IPS DF 6.9 (cell line): Measurements from ENCODE around the gene PFKFB2.

Experiments
- DNase-seq: peaks from one replicate; pipeline ENCODE4 v3.0.0-alpha.2; 2013; ENCODE audit warnings: low read depth, low spot score
- H3K27ac ChIP-seq: one replicate; pipeline ENCODE4 v1.5.1; 2013; ENCODE audit warnings: low read length, control low read depth
- H3K27me3 ChIP-seq: 2 replicates; pipeline ENCODE4 v1.6.1; 2013; ENCODE audit warnings: mild to moderate bottlenecking, low read length; ENCODE audit not compliant: control insufficient read depth, insufficient read depth
- H3K36me3 ChIP-seq: 2 replicates; pipeline ENCODE4 v1.6.1; 2013; ENCODE audit warnings: low read length; ENCODE audit not compliant: control insufficient read depth, insufficient read depth
- H3K4me1 ChIP-seq: 2 replicates; pipeline ENCODE4 v1.6.1; 2013; ENCODE audit warnings: low read length; ENCODE audit not compliant: control insufficient read depth, insufficient read depth
- H3K4me3 ChIP-seq: 2 replicates; pipeline ENCODE4 v1.5.1; 2013; ENCODE audit warnings: mild to moderate bottlenecking, low read length
- H3K9me3 ChIP-seq: 2 replicates; pipeline ENCODE4 v1.6.1; 2013; ENCODE audit warnings: low read length, inconsistent platforms; ENCODE audit not compliant: control insufficient read depth, insufficient read depth
- WGBS: extraction: QIAGEN DNeasy Blood & Tissue Kit; methylation state at CpG from one replicate; pipeline ENCODE4 v1.1.7; 2013; ENCODE audit warnings: mixed read lengths, missing lambda C conversion rate; ENCODE audit not compliant: insufficient read length, insufficient coverage; 5-methylcytosine and 5-hydroxymethylcytosine counted together

Gene PFKFB2

DNA sequence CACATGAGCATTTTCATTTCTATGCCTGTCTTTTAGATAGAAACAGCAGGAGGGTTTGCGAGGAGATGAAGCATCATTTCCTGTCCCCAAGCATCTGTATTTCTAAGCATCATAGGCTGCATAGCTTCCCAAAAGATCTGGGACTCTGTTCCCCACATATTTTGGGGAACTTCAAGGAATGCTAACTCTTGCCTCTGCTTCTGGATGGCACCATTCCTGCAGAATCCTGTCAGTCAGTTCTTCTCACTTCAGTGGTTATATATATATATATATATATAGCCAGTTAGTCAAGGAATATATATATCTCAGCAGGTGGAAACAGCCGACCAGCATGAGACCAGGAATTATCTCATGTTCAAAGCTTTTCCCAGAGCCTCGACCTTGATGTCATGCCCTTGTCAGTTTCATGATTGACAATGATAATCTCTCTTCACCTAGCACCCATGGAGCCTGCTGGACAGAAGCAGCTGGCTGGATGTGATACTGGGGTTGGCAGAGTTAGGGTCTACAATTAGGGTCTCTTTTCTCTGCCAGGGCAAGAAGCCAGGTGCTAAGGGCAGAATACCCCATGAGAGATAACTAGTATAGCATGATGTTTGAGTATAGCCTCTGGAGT is 2.4 kb downstream of the PFKFB2 start:
- H3K4me3 ChIP-seq = no peak overlapping the region
- no CpG with 5 or more reads among the region's 3 CpGs for WGBS
- no peaks in the 10 kb centered on the region for H3K27me3 ChIP-seq
- peaks cover 2% of the 10 kb centered on the region; the same call in 1 of the 2 replicates for H3K4me1 ChIP-seq
- H3K36me3 ChIP-seq = no peaks in the 10 kb centered on the region
- H3K9me3 ChIP-seq = no peaks in the 10 kb centered on the region
- DNase-seq = no peak
- H3K27ac ChIP-seq = no peak overlapping the region

GRCh38 chr1:207056673-207057072 is 3.6 kb downstream of the PFKFB2 start:
- Histone ChIP-seq H3K27ac (no peak overlapping the region), H3K36me3 (no peaks in the 10 kb centered on the region; the same call in 1 of the 2 replicates), H3K27me3 (no peaks in the 10 kb centered on the region), H3K4me3 (no peak overlapping the region), H3K9me3 (no peaks in the 10 kb centered on the region), H3K4me1 (peaks cover 2% of the 10 kb centered on the region; the same call in 1 of the 2 replicates)
- no peak for DNase-seq
- WGBS = no CpG with 5 or more reads among the region's 6 CpGs

DNA sequence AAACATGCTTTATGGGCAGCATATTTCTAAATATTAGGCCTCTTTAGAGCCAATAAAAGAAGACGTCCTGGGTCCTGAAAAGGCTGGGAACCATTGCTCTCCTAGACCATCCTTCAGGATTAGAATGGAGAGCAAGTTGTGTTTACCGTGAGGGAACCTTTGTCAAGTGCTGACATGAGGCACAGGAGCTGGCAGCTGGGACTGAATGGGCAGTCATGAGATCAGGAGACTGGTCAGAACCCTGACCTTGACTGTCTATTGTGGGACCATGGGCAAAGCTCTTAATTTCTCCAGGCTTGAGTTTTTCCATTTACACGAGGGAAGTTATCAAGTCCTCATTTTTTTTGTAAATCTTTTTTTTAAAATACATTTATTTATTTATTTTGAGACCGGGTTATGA is 5.2 kb downstream of the PFKFB2 start:
- Histone ChIP-seq H3K27me3 (no peaks in the 10 kb centered on the region), H3K4me3 (no peak overlapping the region), H3K4me1 (peaks cover 2% of the 10 kb centered on the region; the same call in 1 of the 2 replicates), H3K36me3 (peaks cover 5% of the 10 kb centered on the region; the same call in 1 of the 2 replicates), H3K9me3 (no peaks in the 10 kb centered on the region), H3K27ac (no peak overlapping the region)
- no peak for DNase-seq
- no CpG with 5 or more reads among the region's 4 CpGs for WGBS

DNA sequence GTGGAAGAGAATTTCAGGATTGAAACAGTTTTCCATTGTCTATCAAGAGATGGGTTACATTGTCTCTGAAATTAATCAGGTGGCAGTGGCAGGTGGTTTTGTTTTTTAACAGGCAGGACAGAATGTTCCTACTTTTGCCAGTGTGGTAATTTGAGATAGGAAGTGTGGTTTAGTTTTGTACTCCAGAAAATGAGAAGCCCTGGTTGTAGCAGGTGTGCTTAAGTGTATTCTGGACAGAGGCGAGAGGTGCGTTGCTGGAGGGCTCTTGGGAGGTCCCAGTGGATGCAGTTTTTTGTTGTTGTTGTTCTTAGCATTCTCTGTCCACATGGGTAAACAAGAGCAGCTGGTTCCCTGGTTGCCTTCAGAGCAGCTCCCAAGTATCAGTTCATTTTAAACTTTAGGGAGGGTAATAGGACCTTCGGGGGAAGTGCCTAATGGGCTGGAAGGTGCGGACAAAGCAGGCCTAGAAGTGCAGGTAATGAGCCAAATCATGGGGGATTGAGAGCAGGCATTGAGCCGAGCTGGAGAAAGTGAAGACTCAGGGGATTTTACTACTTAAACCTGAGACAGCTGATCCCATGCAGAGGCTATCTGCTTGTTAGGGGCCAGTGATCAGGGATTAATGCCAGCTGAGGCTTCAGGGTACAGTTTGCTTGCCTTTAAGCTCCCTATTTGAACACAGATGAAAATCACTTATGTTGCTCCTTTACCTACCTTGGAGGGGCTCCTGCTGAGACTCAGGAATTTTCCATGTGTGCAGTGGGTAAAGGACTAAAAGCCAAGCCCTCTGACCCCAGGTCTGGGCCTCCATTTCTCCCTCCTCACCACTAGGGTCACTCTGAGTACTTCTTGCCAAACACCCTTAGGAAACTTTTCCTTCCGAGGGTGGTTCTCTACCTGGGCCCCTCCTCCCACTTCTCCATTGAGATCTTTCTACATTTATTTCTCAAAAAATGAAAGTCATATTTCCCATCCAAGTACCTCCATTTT is 6.1 kb downstream of the PFKFB2 start:
- DNase-seq = no peak
- no CpG with 5 or more reads among the region's 6 CpGs for WGBS
- no peak overlapping the region for H3K4me3 ChIP-seq
- peaks cover 2% of the 10 kb centered on the region; the same call in 1 of the 2 replicates for H3K4me1 ChIP-seq
- no peaks in the 10 kb centered on the region for H3K9me3 ChIP-seq
- no peaks in the 10 kb centered on the region for H3K27me3 ChIP-seq
- no peak overlapping the region for H3K27ac ChIP-seq
- peaks cover 7% of the 10 kb centered on the region; the same call in 1 of the 2 replicates for H3K36me3 ChIP-seq

DNA sequence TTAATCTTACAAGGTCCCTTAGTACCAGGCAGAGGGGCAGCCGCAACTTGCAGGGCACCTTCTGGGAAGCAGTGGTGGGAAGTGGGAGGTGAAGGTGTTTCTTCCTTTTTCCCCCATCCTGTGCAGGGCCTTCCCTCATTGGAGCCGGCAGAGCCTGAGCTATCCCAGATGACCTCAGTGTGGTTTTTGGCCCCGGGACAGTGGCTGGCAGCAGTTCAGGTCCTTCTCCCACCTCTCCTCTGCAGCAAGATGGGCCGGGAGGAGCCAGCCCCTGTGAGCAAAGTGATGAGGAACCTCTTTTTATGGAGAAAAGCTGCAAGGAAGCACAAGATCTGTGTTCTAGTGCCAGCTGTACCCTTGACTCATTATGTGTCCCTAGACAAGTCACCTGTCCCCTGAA is 6.8 kb downstream of the PFKFB2 start:
- Histone ChIP-seq H3K4me3 (no peak overlapping the region), H3K9me3 (no peaks in the 10 kb centered on the region), H3K36me3 (peaks cover 7% of the 10 kb centered on the region; the same call in 1 of the 2 replicates), H3K27ac (no peak overlapping the region), H3K4me1 (peaks cover 2% of the 10 kb centered on the region; the same call in 1 of the 2 replicates), H3K27me3 (no peaks in the 10 kb centered on the region)
- DNase-seq = no peak
- no CpG with 5 or more reads among the region's 4 CpGs for WGBS

- WGBS = no CpG with 5 or more reads among the region's 3 CpGs
- no peaks in the 10 kb centered on the region for H3K27me3 ChIP-seq
Measured at GRCh38 chr1:207060596-207060995, 7.5 kb downstream of the PFKFB2 start.

GRCh38 chr1:207062058-207062457 is 9.0 kb downstream of the PFKFB2 start:
- H3K27ac ChIP-seq = no peak overlapping the region
- no peak for DNase-seq
- H3K27me3 ChIP-seq = no peaks in the 10 kb centered on the region
- WGBS = no CpG with 5 or more reads among the region's 1 CpG
- H3K4me1 ChIP-seq = peaks cover 2% of the 10 kb centered on the region; the same call in 1 of the 2 replicates
- H3K36me3 ChIP-seq = peaks cover 7% of the 10 kb centered on the region; the same call in 1 of the 2 replicates
- no peak overlapping the region for H3K4me3 ChIP-seq
- no peaks in the 10 kb centered on the region for H3K9me3 ChIP-seq

More at GRCh38 chr1:207060596-207060995, 7.5 kb downstream of the PFKFB2 start:
- peaks cover 7% of the 10 kb centered on the region; the same call in 1 of the 2 replicates for H3K36me3 ChIP-seq
- H3K27ac ChIP-seq = no peak overlapping the region
- H3K9me3 ChIP-seq = no peaks in the 10 kb centered on the region
- DNase-seq = no peak
- peaks cover 2% of the 10 kb centered on the region; the same call in 1 of the 2 replicates for H3K4me1 ChIP-seq
- H3K4me3 ChIP-seq = no peak overlapping the region

DNA sequence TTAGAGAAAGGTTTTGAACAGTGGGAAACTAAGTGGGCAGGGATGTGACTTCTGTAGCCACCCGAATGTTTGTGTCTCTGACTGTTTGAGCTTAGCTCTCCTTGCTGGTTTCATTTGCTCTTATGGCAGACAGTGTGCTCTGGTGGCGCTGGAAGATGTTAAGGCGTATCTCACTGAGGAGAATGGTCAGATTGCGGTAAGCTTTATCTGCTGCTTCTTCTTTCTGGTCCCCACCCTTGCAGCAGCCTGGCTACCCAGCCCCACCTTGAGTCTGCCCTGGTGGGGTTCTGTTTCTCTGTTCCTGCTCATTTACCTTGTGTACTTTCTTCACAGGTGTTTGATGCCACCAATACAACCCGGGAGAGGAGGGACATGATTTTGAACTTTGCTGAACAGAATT is 9.9 kb downstream of the PFKFB2 start:
- Histone ChIP-seq H3K4me3 (no peak overlapping the region), H3K9me3 (no peaks in the 10 kb centered on the region), H3K27ac (no peak overlapping the region), H3K36me3 (peaks cover 7% of the 10 kb centered on the region; the same call in 1 of the 2 replicates), H3K4me1 (peaks cover 2% of the 10 kb centered on the region; the same call in 1 of the 2 replicates), H3K27me3 (no peaks in the 10 kb centered on the region)
- no peak for DNase-seq
- no CpG with 5 or more reads among the region's 5 CpGs for WGBS

DNA sequence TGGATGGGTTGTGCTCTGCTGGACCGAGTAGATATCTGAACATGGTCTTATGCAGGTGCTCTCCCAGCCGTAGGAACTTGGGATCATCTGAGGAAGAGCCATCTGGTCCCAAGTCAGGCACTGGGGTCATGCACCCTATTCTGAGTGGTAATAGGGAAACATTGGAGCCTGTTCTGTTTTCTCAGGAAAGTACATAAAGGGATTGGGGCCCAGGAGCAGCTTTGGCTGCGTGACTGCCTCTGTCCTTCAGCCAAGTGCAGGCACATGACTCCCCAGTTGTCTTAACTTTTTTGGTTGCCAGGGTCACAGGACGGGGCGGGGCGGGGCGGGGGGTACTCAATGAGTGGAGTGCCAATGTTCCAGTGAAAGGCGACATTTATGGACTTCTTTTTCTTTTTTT is 11.5 kb downstream of the PFKFB2 start:
- H3K4me3 ChIP-seq = no peak overlapping the region
- H3K36me3 ChIP-seq = peaks cover 11% of the 10 kb centered on the region; the same call in 1 of the 2 replicates
- no peaks in the 10 kb centered on the region for H3K9me3 ChIP-seq
- DNase-seq = no peak
- no peaks in the 10 kb centered on the region for H3K4me1 ChIP-seq
- no CpG with 5 or more reads among the region's 8 CpGs for WGBS
- H3K27me3 ChIP-seq = no peaks in the 10 kb centered on the region
- no peak overlapping the region for H3K27ac ChIP-seq

DNA sequence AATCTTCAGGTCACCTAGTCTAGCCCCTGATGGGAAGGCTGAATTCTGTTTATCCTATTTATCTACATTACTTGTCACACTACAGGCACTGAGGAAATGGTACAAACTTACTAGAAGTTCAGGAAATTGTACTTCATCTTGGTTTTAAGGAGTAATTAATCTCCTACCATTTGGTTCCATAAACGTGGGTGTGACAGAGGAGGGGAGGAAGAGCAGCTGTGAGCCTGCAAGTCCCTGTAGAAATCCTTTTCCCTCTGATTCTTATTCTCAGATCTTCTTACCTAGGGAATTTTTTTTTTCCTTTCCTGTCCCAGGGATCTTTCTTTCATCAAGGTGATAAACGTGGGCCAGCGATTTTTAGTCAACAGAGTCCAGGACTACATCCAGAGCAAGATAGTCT is 14.1 kb downstream of the PFKFB2 start:
- no peaks in the 10 kb centered on the region for H3K9me3 ChIP-seq
- no peak for DNase-seq
- WGBS = no CpG with 5 or more reads among the region's 3 CpGs
- H3K36me3 ChIP-seq = peaks cover 9% of the 10 kb centered on the region
- H3K4me3 ChIP-seq = no peak overlapping the region
- no peak overlapping the region for H3K27ac ChIP-seq
- H3K27me3 ChIP-seq = no peaks in the 10 kb centered on the region
- H3K4me1 ChIP-seq = no peaks in the 10 kb centered on the region
